ENCODE data around the gene LIPH. TPM values are rescaled to one million over a fixed set of nuclear protein-coding genes. Genes with fewer than 3 reads are reported as not detected.

Gene LIPH
- total RNA-seq, 1 donor, result under 0.01 TPM

- no peak for TF ChIP-seq CTCF (IDR thresholded peaks at IDR 0.05; ENCODE audit: insufficient read depth, low read depth, low read length)
- H3K4me3 ChIP-seq (ENCODE audit: low read depth, low read length), result no peak overlapping the region
- peak; percentile 17 for DNase-seq (ENCODE audit: low read depth)
Observed at GRCh38 chr3:185549651-185550111, 2.7 kb downstream of the LIPH start.

- no peak overlapping the region for H3K4me3 ChIP-seq (ENCODE audit: low read depth, low read length)
- no peak for TF ChIP-seq CTCF (IDR thresholded peaks at IDR 0.05; ENCODE audit: insufficient read depth, low read depth, low read length)
- DNase-seq (ENCODE audit: low read depth), result peak; percentile 82
Observed at GRCh38 chr3:185549122-185549521, 3.3 kb downstream of the LIPH start.

- TF ChIP-seq CTCF (IDR thresholded peaks at IDR 0.05; ENCODE audit: insufficient read depth, low read depth, low read length), result no peak
- no peak for DNase-seq (ENCODE audit: low read depth)
- H3K4me3 ChIP-seq (ENCODE audit: low read depth, low read length), result no peak overlapping the region
Observed at GRCh38 chr3:185540695-185541094, 11.7 kb downstream of the LIPH start.

GRCh38 chr3:185539934-185540333 lies 12.5 kb downstream of the LIPH start:
- TF ChIP-seq CTCF (IDR thresholded peaks at IDR 0.05; ENCODE audit: insufficient read depth, low read depth, low read length), result no peak
- DNase-seq (ENCODE audit: low read depth), result no peak

GRCh38 chr3:185537369-185537970 lies 14.9 kb downstream of the LIPH start:
- H3K4me3 ChIP-seq (ENCODE audit: low read depth, low read length), result no peak overlapping the region
- peak; percentile 70 for DNase-seq (ENCODE audit: low read depth)
- no peak for TF ChIP-seq CTCF (IDR thresholded peaks at IDR 0.05; ENCODE audit: insufficient read depth, low read depth, low read length)

More at GRCh38 chr3:185539934-185540333, 12.5 kb downstream of the LIPH start:
- no peak overlapping the region for H3K4me3 ChIP-seq (ENCODE audit: low read depth, low read length)

- TF ChIP-seq CTCF (IDR thresholded peaks at IDR 0.05; ENCODE audit: insufficient read depth, low read depth, low read length), result no peak
- H3K4me3 ChIP-seq (ENCODE audit: low read depth, low read length), result no peak overlapping the region
- DNase-seq (ENCODE audit: low read depth), result peak; percentile 54
Observed at GRCh38 chr3:185534511-185534910, 17.9 kb downstream of the LIPH start.

- DNase-seq (ENCODE audit: low read depth), result no peak
- no peak for TF ChIP-seq CTCF (IDR thresholded peaks at IDR 0.05; ENCODE audit: insufficient read depth, low read depth, low read length)
- no peak overlapping the region for H3K4me3 ChIP-seq (ENCODE audit: low read depth, low read length)
Observed at GRCh38 chr3:185532901-185533300, 19.5 kb downstream of the LIPH start.

Measured in fibroblast of villous mesenchyme (primary cell).